Left ventricle myocardium superior (tissue), 1 donor: ENCODE results near the gene XKRX. TPM values are rescaled to one million over a fixed set of nuclear protein-coding genes. Genes with fewer than 3 reads are reported as not detected.

Experiments
- ATAC-seq: fragments of 200-7000 bp; cut with Tn5 transposase; one replicate; pipeline ENCODE4 v1.9.1; 2020; ENCODE audit warnings: mild to moderate bottlenecking, moderate library complexity
- DNase-seq: peaks from one replicate; pipeline ENCODE4 v3.0.0-alpha.2; 2020
- intact Hi-C: fragments of 100-400 bp; cut with micrococcal nuclease; formaldehyde crosslinking; loops from one replicate; pipeline ENCODE4 v1.11.0; 2022
- total RNA-seq: library from RNA; stranded (reverse); fragmentation: NEBNext Ultra II Directional; extraction: Animal tissue kit (Norgen Biotek cat#: 25700); gene quantifications from one replicate; pipeline ENCODE4 v1.2.1, GENCODE V29; 2021
- donor health status: DM: no; HTN: yes; CAD: no; lungs with severe emphysema.

Gene XKRX
- total RNA-seq, 1 donor from 2014 or later: not detected

DNA sequence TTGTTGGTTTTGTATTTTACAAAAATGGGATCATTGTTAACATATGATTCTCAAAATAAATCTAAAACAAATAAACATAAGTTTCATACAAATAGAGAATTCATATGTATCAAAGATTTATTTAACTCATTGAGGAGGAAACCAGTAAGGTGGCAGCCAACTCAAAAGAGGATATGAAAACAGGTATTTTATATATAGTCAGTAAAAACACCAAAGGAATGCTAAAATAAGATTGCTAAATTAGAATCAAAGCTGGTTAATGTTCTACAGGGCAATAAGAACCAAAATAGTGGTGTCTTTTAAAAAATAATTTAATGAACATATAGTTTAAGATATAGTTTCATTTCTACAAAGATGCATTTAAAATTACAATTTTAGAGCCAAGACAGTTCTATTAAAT is 23.1 kb downstream of the XKRX start:
- DNase-seq (no peak), ATAC-seq (no peak)
- intact Hi-C loops: no loop called here

DNA sequence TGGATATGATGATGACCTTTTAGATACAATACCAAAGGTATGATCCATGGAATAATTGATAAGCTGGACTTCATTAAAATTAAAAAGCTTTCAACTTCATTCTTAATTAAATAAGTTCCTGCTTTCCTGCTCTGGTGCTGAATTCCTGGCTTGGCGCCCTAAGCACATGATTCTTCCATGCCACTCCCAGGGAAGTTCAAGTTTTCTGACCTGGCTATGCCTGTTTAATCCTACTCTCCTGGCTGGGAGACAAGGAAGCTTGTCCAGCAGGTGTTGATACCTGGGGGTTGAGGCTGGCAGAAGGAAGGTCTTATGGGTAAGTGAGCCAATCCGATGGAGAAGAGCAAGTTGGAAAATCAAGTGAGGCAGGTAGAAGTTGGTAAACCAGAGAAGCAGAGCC is 24.3 kb downstream of the XKRX start:
- intact Hi-C loops: no loop called here
- ATAC-seq (no peak), DNase-seq (no peak)

DNA sequence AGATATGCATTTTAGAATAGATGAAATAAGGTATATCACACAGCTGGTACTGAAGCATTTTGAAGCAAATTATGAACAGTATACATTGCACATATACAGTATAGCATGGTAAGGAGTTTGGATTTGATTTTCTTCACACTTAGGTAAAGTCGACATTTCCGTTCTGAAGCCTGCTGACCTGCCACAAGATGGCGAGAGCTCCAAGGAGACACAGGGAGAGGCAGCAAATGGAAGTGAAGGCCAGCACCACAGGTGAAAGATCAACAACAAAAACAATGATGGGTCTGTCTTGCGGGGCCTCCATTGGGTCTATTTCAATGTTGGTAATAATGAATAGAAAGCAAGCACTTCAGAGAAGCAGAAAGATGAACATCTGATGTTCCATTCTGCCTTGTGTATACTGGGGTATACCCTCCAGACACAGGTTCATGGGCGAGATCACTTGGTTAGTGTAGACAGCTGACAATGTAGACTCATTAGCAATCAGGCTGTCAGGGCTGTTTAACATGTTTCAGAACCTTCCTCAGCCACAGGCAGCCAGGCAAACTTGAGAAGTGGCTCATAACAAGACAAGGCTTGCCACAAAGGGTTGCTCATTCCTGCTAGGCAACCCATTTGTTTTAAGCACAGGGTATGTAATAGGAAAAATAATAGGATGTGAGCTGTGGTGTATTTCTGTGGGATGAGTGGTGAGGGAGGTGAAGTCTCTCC is 33.2 kb downstream of the XKRX start:
- no peak for DNase-seq
- ATAC-seq: no peak
- intact Hi-C loops: no loop called here

DNA sequence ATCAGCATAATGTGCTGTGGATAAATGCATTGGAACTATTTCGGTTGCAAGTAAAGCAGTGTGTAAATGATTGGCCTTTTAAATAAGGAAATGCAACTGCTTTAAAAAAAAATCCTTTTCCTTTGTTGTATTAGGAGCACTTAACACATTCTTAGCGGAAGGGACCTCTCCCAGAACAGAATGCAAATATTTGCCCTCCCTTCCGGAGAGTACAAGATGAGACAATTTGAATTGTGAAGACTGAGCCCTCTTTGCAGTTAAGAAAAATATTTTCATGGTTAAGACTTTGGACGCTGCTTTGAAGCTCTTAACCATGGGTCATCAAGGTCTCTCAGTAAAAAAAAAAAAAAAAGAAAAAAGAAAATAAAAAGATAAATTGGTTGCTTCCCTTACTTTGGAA is 45.1 kb downstream of the XKRX start:
- intact Hi-C loops: no loop called here
- no peak for DNase-seq
- no peak for ATAC-seq

DNA sequence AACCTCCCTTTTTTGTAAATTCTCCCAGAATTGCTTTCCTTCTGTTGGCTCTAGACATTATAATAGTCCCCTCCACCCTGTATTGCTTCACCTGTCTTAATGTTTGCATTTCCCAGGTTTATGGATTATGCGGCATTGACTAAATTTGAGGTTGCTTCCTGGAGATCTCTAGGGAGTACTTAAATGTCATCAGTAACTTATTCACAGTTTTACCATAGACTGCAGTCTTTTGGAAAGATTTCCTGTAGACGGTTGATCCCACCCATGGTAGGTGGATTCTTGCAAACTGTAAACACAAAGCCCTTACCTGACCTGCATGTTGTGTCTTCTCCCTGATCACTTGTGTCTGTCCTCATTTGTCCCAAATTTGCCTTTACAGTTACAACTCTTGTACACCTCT is 48.3 kb downstream of the XKRX start:
- ATAC-seq: no peak
- intact Hi-C loops: no loop called here
- no peak for DNase-seq

DNA sequence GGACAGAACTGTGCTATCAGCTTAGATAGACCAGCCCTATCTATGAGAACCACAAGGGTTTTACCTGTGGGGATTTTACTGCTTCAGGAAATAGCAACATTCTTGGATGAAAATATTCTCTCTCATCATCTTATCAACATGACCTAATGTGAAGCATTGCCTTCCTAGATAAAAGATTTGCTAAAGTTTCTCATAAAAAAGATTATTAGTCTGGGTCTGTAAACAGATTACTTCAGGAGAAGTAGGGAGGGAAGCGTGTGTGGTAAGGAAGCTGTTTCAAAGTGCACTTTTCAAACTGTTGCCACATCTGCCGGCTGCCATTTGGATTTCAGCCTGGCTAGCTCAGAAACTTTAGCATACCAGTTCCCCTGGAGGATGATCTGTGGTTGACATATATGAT is 54.4 kb downstream of the XKRX start, which contains the start of gene NOX1:
NOX1 (minus strand) TSS at position 35 of the 400 bp plus-strand sequence. CDS start 220 bp downstream, outside the sequence.
- ATAC-seq (no peak), DNase-seq (no peak)
- intact Hi-C loops: no loop called here

DNA sequence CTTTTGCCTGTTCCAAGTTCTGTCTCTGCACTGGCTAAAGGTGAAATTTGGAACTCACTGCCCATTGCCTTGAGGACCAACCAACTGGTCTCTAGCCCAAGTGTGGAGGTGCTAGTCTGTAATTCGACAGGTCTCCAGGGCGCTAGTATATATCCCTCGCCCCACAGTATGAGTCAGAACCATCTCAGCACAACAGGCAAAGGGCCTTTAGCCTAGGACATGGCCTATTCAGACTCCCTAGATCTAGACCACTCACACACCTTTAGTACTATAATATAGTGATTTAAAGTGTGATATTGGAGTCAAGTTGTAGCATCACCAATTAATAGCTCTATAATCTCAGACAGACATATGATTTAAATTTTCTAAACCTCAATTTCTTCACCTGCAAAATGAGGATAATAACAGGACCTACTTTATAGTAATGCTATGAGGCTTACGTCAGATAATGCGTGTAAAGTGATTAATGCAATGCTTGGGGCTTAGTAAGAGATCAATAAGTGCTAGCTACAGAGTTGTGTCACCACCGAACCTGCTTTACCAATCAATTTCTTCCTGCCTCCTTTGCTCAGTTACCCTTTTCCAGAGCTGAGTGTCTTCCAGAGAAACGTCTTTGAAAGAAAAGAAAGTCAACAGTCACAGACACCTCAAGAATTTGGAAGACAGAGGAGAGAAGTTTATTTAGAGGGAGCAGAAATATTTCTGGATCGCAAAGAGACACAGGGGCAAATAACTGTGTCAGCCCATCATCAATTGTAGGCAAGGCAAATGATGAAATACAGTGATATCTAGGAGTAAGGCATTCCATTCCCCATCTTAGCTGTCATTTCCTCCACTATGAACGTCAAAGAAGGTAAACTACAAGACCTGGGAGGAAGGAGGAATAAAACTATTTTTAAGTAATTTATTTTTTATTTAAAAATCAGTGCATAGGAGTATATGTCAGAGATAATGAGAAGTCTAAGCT is 56.8 kb downstream of the XKRX start:
- DNase-seq: no peak
- ATAC-seq: no peak
- intact Hi-C loops: no loop called here

DNA sequence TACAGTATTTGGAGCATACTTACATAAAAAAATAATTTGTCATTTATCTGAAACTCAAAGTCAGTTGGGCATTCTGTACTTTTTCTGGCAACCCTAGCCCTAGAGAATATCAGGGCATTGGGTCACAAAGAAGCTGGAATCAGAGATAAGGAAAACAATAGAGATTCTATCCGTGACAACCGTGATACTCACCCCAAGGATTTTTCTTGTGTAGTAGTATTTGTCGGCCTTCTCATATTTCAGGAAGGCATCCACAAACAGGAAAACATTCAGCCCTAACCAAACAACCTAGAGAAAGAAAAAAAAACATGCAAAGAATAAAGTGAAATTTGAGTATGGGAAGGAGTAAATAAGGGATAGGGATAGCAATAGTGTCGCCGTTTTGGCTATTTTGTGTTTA is 58.2 kb downstream of the XKRX start:
- intact Hi-C loops: no loop called here
- ATAC-seq: no peak
- no peak for DNase-seq

DNA sequence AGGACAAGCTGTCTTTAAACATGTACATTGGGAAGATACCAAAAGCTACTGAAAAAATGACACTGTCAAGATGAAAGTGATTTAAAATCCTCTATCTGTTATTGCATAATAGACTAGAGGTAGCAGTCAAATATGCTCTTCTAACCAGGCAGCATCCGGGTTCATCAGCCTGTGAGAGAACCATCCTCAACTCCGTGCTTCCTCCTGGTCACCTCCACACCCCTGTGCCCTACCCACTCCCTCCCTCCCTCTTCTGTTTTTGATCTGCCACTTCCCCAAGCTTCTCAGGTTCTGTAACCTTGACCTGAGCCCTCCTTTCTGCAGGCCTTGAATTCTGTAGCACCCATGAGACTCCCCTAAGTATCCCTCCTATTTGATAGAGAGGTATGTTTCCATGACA is 60.4 kb downstream of the XKRX start:
- intact Hi-C loops: no loop called here
- ATAC-seq (no peak), DNase-seq (no peak)

DNA sequence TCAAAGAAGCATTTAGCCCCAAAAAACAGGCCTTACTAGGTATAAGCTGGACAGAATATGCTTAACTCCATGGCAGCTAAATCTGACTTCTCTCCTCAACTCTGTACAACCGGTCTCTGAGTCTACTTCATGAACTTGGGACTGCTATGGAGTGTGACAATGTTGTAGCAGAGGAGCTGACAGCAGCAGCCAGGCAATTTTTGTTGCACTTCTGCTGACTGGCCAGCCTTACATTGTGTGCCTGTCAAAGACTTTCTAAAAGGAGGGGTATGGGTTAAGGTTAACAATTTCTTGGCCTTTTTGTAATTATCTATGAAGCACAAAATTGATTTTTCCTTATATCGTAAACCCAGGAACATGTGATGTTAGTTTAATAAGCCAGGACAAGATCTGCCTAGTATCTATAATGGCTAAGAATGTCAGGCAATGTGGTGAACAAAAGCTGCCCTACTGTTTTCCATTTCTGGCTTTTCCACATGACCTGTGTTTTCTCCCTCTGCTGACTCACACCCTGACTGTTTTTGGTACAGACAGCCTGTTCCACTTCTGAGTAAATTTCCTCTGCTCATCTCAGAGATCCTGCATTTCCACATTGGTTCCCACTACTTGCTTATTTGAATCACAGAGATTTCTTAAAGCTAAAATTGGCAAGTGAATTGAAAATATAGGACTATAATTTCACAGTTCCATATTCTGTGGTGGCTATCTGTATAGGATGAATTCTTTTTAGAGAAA is 63.9 kb downstream of the XKRX start:
- ATAC-seq (peak; percentile 26), DNase-seq (no peak)
- intact Hi-C loops: no loop called here

Other genes starting within 250 kb of the XKRX start
- gene SYTL4, start 196.8 kb downstream of the XKRX start, total RNA-seq: 2.6 TPM
- 7.0 TPM for gene CSTF2, start 108.5 kb downstream of the XKRX start, total RNA-seq
- gene NOX1, start 54.6 kb downstream of the XKRX start, total RNA-seq: not detected
- gene ARL13A, start 40.8 kb upstream of the XKRX start, total RNA-seq: not detected
- 19.2 TPM for gene TRMT2B, start 123.2 kb upstream of the XKRX start, total RNA-seq
- gene TMEM35A, start 150.0 kb upstream of the XKRX start, total RNA-seq: 0.30 TPM
- gene CENPI, start 169.3 kb upstream of the XKRX start, total RNA-seq: 0.27 TPM